Lower leg skin (tissue), 3 donors: ENCODE measurements around the gene CDCA4.

Source experiments
- CTCF ChIP-seq, 3 donors: fragments of 450-650 bp; IDR thresholded peaks; one replicate each; pipeline ENCODE4 v1.5.1; 2016; ENCODE audit warnings: antibody characterized with exemption in 3 of 3, mild to moderate bottlenecking in 3 of 3, moderate library complexity in 2 of 3
- POLR2A ChIP-seq, 2 donors: fragments of 450-650 bp; IDR thresholded peaks; one replicate each; pipeline ENCODE4 v1.6.1; 2016 to 2017; ENCODE audit warnings: antibody characterized with exemption in 2 of 2, mild to moderate bottlenecking in 1 of 2, moderate library complexity in 1 of 2

GRCh38 chr14:105067140-105067968, 46.5 kb upstream of the CDCA4 start:
- TF ChIP-seq CTCF (IDR thresholded peaks at IDR 0.05) (no peak), POLR2A (IDR thresholded peaks at IDR 0.05) (no peak)
